Hematopoietic multipotent progenitor cell treated with erythropoietin and hydrocortisone succinate and interleukin-3 and kit ligand, for 15 days (in vitro differentiated cells): ENCODE results near the gene NDUFB5.
"Not testable (repeated sequence)": the region's sequence is repeated elsewhere in the genome, so short reads cannot be mapped to it uniquely, and the experiment has no call there.

ENCODE experiments used
- DNase-seq: peaks from one replicate; pipeline ENCODE4 v3.0.0-alpha.2; 2015; ENCODE audit warnings: low spot score

Gene NDUFB5

DNA sequence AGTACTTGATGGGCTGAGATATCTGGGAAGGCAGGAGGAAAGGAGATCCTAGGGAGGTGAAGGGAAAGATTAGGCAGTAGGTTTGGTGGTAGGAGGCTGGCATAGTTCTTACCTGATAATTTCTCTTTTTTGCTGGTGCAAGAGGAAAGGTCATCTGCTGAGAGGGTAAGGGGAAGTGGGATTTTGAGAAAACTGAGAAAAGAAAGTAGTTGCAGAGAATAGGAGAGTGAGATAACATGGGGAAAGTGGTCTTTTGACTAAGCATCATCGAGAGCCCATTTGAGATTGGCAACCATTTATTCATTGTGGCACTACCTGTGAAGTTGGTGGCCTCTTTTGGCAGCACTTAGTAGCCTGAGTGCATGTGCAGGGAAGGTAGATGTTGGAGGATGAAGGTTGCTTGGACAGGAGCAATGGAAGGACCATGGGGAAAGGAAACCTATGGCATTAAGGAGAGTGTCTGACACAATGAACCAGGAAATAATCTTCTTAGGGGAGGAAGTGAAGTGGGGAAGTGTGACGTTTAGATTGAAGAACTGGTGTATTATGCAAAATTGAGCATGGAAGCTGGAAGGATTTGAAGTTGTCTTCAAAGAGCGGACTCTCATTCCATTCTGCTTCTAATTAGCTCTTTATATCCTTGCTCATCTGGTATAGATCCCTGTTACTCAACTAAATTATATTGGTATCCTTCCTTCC, 26.3 kb downstream of the NDUFB5 start:
- DNase-seq: no peak

DNA sequence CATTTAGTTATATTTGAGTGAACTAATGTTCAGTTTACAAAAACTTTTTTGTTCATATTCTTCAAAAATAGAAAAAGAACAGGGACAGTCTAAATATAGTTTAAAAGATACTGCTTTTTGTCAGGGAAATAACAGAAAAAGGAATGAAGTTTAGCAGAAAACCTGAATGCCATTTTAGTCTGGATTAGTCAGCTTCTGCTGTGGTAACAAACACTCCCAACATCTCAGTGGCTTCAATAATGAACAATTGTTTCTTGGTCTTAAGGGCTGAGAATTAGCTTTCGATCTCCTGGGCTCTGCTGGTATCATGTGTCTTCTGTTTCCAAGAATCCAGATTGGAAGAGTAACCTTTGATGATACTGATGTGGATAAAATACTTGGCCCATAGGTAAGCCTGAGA, 35.9 kb downstream of the NDUFB5 start:
- no peak for DNase-seq

DNA sequence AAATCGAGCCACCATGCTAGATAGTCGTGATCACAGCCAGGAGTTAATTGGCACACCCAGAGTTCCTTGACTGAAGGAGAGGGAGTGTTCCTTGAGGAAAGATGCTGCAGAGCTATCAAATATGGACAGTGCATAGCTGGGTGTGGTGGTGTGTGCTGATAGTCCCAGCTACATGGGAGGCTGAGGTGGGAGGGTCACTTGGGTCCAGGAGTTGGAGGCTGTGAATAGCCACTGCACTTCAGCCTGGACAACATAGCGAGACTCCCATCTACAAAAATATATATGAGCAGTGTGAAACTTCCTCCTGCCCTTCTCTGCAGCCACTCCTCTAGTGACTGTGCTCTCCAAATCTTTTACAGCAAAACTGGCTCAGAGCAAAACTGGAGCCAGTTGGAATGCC, 38.3 kb downstream of the NDUFB5 start:
- DNase-seq: no peak

DNA sequence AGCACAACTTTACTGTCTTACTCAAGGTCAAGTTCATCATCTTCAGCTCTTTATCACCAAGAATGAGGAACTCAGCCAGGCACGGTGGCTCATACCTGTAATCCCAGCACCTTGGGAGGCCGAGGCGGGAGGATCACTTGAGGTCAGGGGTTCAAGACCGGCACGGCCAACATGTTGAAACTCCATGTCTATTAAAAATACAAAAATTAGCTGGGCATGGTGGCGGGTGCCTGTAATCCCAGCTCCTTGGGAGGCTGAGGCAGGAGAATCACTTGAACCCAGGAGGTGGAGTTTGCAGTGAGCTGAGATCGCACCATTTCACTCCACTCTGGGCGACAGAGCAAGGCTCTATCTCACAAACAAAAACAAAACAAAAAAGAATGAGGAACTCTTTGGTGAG, 39.2 kb downstream of the NDUFB5 start:
- not testable (repeated sequence) for DNase-seq

DNA sequence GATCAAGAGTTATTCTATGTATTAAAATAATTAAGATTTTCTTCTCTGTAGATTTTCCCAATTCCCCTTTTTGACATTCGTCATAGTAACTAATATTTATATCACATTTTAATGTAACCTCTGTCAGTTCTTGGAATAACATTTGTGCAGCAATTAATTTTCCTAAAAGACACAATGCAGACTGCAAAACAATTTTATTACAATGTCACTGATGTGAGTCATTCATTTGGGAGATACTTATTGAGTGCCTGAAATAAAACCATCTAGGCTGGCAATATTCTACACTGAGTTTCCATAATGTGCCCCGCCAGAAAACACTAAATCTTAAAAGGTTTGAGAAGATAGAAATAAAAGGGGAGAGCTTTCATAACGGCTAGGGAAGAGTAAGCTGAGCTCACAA, 41.6 kb downstream of the NDUFB5 start:
- no peak for DNase-seq

DNA sequence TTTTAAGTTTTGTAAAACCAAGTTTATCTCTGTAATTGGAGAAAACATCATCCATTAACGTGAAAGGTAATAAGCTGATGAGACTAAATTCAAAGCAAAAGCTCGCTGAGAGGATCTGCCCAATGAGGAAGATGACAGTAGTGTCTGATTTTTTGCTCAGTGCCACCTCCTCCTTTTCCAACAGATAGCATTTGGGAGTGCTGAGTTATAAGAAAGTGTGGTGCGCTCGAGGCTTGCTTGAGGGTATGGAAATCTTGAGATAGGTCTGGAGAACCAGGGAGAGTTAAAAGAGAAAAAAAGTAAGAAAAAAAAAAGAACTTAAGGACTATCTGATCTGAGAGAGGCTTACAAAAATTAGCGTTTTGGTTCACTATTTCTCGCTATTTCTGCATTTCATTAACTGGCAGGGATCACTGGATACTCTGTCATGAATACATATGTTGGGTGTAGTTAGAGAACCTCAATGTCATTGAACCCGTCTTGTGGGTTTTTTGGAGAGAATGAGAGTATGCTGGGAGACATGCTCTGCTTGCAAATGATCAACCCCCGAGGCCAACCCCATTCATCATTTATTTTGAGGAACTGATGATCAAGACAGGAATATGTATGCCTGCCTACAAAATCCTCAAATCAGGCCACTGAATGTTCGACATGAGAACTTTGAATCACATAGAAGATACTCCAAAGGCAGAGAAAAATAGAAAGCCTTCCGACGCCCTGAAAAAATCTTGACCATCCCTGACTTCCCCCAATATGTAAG, 47.3 kb downstream of the NDUFB5 start:
- no peak for DNase-seq

DNA sequence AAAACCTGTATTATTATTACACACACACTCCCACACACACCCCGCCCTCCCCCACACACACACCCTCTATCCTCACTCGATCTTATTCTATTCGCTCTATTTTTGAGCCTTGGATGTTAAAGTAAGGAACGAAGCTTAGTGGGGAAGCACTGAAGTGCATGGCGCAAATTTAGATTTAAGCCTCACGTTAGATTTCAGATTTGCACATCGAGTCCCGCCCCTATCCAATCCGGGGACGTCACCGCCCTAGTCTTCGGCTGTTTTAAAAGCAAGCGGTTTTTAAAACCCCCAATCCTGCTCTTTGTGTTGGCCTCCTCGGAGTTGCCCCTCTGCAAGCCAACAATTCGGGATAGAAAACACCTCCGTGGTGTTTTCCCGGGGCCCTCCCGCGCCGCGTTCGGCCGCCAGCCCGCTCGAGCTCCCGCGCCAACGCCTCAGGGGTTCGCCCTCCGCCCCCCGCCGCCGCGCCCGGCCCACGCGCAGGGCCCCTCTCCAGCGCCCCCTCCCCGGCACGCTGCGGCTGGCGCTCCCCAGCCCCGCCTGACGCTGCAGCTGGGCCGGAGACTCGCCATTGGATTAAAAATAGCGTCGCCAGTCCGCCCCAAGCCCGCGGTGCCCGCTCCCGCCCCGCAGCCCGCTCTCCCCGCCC, 48.0 kb downstream of the NDUFB5 start, which contains the start of gene USP13:
Gene USP13 (plus strand): TSS at position 594 of the 649 bp plus-strand sequence. CDS start 186 bp downstream, outside the sequence.
- DNase-seq: no peak

DNA sequence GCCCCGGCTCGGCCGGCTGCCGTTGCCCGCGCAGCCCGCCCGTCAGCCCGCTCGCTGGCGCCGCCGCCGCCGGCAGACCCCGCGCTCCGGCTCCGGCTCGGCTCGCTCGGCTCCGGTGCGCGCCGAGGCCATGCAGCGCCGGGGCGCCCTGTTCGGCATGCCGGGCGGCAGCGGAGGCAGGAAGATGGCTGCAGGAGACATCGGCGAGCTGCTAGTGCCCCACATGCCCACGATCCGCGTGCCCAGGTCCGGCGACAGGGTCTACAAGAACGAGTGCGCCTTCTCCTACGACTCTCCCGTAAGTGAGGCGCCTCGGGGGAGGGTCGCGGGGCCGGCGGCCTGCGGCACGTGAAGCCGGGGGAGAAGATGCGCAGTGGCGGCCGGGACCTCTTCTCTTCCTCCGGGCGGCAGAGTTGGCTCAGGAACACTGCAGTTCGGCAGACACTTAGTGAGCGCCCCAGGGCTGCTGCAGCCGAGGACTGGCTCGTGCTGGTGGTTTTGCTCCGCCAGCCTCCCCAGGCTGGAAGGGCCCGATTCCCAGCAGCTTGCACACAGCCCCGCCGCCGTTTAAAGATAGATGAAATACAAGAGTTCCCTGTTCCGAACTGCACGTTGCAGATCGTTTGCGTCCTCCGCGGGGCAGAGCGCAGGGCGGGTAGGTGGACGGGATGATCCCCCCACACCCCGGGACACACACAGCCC, 48.7 kb downstream of the NDUFB5 start:
- no peak for DNase-seq

DNA sequence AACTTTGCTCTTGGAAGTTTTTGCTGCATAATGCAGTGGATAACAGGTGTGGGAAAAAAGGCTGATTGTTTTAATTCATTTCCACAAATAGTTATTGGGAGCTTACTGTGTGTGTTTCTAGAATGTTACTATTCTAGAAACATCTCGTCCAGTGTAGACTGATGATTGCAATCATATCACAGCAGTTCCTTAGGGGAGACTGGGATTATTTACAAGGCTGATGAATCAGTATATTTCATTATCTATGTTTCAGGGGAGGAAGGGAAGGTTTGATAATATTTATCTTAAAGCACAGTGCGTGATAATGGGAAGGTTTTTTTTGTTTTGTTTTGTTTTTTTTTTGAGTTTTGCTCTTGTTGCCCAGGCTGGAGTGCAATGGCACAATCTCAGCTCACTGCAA, 50.6 kb downstream of the NDUFB5 start:
- DNase-seq: no peak

DNA sequence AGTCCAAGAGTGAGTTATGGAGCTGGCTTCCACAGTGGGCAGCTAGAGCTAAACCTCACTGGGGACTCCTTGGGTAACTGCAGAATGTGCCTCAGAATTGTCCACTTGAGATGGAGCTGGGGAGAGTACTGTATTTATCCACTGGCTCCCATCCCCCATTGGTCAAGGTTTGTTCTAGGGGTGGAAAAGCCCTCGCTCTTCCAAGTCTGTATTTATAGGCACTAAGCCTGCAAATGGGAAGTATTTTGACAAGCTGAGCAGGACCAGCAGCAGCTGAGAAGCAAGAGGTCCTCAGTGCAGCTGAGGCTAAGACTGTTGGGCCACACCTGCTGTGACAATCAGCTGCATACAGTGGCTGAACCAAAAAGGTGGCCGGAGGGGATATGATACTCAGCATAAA, 54.0 kb downstream of the NDUFB5 start:
- no peak for DNase-seq

DNA sequence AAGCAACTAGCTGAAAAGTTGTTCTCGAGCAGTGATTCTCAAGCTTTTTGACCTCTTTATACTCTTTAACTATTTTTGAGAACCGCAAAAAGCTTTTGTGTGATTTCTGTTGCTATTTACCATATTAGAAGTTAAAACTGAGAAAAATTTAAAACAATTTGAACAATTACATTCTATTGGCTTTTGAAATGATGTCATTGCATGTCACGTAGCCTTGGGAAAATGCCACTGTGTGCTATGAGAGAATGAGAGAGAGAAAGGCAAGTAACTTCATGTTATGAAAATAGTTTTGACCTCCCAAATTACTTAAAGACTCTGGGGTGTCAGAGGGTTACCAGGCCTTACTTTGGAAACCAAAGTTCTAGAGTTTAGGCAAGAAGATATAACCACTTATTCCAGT, 56.3 kb downstream of the NDUFB5 start:
- DNase-seq: no peak

DNA sequence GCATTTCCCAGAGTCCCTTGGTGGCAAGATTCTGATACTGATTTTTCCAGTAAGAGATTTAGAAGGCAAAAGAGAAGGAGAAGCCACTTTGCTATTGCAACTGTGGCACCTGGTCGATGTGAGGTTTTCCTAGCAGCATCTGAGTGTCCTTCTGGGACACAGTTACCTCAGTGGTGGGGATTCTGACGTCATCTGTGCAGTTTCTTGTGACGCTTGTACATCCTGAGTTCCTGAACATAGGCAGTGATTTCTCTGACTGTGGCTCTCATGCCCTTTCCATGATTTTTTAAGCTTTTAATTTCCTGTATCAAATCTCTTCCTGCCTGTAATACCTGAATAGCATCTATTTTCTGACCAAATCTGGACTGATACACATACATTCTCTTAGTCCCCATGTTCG, 57.2 kb downstream of the NDUFB5 start:
- no peak for DNase-seq

DNA sequence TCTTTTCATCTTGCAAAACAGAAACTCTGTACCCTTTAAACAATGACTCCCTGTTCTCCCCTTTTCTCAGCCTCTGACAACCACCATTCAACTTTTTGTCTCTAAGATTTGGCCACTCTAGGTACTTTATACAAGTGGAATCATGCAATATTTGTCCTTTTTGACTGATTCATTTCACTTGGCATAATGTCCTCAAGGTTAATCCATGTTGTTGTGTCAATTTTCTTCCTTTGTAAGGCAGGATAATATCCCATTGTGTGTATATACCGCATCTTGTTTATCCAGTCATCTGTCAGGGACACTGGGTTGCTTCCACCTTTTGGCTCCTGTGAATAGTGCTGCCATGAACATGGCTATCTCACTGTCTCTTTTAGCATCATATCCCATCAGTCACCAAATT, 58.5 kb downstream of the NDUFB5 start:
- no peak for DNase-seq

DNA sequence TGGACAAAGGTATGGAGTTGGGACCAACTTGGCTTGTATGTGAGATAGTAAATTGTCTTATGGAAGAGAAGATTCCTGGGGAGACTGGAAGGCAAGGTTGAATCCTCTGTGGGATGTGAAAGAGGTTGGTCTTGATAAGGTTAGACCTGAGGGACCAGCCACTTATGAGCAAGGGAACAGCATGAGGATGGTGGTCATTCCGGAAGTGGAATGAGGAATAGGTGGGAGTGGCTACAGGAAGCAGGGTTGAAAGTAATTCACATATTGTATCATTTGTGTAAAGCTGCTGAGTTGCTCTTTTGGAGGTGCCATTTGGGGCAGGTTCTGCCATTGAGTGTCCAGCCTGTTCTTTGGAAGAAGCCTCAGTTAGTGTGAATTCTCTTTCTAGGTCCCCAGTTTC, 61.4 kb downstream of the NDUFB5 start:
- no peak for DNase-seq

DNA sequence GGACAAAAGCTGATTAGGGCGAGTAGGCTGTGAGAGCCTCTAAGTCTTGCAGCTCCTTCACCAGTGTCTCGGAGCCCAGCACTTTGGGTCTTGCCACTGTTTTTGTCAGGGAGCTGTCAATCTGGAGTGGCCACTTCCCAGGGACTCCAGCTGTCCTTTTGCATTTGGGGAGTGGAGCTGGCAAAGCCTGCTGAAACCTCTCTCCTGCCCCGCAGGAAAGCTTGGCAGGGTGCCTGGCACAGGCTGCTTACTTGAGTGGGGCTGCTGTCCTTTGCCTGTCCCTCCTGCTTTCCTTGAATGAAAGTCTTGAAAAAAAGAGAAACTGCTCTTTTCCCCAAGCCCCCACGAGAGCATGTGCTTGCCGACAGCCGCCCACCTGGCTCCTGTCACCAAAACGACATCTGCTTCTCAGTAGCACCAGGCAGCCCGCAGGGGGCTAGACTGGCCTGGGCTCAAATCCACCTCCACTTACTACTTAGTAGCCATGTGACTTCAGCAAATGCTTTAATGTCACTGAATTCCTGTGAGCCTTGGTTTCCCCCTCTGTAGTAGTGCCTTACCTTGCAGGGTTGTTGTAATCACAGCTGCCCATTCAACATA, 61.9 kb downstream of the NDUFB5 start:
- DNase-seq: no peak

DNA sequence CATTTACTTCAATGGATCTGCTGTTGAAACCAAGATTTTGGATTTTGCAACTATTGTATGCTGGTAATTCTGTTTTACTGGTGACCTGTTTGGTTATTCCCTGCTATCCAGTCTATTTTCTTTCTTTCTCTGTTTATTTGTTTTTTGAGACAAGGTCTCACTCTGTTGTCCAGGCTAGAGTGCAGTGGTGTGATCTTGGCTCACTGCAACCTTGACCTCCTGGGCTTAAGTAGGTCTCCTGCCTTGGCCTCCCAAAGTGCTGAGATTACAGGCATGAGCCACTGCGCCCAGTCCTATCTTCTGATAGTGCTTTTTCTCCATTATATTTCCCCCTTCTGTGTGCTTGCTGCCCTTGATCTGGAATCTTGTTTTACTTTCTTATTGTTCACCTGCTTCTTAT, 63.8 kb downstream of the NDUFB5 start:
- DNase-seq: no peak

DNA sequence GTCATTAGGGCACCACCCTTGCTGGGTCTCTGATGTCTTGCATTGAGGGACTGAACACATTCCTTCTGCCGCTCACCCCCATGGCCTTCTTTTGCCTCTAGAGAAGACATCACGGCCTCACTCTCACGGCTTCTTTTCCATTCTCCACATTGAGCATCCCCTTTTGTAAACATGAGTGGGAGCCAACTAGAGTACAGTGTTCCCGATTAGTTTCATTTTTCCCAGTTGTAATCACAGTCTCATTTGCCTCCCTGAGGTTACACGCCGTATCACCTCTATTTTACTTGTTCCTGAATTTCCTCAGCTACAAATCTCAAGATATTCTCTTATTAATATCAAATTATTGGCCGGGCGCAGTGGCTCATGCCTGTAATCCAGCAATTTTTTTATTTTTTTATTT, 65.7 kb downstream of the NDUFB5 start:
- DNase-seq: no peak

DNA sequence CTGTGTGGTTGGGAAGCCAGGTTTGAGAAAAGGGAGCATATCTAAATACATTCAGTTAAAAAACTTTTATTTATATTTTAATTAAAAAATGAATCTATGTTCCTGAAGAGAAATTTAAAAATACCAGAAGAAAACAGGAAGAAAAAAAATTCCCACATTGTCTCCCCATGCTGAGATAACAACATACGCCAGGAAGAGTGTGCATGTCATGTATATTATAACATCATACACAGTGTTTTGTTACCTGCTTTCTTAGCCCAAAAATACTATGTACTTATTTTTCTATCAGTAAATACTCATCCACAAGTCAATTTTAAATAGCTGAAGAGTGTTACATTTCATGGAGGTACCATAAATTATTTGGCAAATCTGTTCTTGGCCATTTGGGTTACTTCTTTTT, 66.7 kb downstream of the NDUFB5 start:
- DNase-seq: no peak

DNA sequence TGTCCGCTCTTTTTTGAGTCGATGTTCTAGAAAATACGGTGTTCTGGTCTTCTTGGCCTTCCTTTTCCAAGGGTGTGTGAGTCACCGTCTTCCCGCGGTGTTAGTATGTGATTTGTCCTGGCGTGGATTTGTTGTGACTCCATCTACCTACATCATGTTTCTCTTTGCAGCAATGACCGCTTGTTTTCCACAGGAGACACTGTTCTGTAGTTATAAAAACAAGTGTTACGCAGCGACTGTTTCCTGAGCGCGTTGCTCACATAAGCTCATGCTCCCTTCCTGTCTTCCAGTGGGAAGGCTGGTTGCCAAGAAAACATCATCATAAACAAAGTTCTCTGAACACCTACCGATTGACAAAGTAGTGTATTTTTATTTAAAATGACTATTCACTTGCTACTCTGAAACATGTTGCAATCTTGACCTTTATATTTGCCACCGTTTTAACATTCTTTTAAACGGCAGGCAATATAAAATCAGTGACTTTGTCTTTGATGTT, 67.2 kb downstream of the NDUFB5 start:
- DNase-seq: no peak

DNA sequence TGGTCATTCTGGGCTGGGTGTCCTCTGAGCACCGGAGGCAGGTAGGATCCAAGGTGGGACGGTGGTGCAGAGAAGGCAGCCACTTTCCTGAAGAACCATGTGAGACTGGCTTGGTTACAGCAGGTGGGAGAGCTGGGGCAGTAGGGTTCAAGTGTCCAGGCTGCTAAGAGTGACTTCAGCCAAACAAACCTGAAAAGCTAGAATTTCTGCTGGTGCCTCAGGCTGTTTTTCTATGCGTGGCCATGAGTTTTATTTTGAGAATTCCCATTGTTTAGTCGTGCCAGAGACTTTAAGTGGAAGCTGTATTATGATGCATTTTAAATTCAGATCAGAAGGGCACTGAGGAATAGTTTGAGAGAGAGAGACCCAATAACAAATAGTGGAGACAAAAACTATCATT, 68.3 kb downstream of the NDUFB5 start:
- no peak for DNase-seq

DNA sequence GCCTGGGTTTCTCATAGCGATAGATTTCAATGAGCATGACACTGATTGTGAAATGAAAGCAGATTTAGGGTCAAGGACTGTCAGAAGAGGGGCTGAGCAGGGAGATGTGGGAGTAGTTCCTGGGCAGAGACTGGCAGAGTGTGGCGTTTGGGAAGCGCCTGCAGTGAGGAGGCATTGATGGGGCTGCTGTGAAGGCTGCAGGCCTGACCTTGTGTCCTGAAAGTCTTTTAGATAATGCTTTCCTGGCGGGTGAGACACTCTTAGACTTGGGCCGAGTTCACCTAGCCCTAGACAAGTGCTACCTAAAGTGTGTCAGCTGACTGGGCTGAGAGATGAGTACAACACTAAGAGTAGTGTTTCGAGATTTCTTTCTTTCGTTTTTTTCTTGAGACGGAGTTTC, 68.9 kb downstream of the NDUFB5 start:
- no peak for DNase-seq

DNA sequence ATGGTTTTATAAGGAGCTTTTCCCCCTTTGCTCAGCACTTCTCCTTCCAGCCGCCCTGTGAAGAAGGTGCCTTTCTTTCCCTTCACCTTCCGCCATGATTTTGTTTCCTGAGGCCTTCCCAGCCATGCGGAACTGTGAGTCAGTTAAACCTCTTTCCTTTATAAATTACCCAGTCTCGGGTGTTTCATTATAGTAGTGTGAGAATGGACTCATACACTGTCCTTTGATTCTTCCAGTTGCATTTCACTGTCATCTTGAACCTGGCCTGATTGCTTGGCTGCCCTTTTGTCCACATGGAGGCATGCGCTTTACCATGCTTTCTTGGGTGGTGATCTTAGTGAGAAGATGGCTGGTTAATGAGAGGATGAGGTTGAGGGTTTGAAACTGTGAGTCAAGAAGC, 71.5 kb downstream of the NDUFB5 start:
- DNase-seq: no peak
